Thyroid gland (tissue), 4 donors: ENCODE measurements around the gene CACNA2D3. TPM values are rescaled to one million over a fixed set of nuclear protein-coding genes. Genes with fewer than 3 reads are reported as not detected.

Experiments
- DNase-seq, 2 donors: peaks; one replicate each; pipeline ENCODE4 v3.0.0-alpha.2; 2019
- H3K27ac ChIP-seq, 3 donors: fragments of 200-600 bp; sonication (generic); 1 replicate in 2 of 3; 2 replicates in 1 of 3; pipeline ENCODE4 v1.5.1; 2016 to 2019; ENCODE audit warnings: mild to moderate bottlenecking in 1 of 3, moderate library complexity in 1 of 3
- H3K27me3 ChIP-seq: fragments of 200-600 bp; sonication (generic); one replicate; pipeline ENCODE4 v1.5.1; 2019
- H3K36me3 ChIP-seq, 2 donors: fragments of 200-600 bp; sonication (generic); one replicate each; pipeline ENCODE4 v1.5.1; 2016 to 2019
- H3K4me1 ChIP-seq, 2 donors: fragments of 200-600 bp; sonication (generic); one replicate each; pipeline ENCODE4 v1.5.1; 2017 to 2019
- H3K4me3 ChIP-seq, 3 donors: fragments of 200-600 bp; sonication (generic); replicated peaks in 1 of 3; 1 replicate in 2 of 3; 2 replicates in 1 of 3; pipeline ENCODE4 v1.5.1; 2016; ENCODE audit warnings: mild to moderate bottlenecking in 1 of 3
- H3K9me3 ChIP-seq: fragments of 200-600 bp; sonication (generic); one replicate; pipeline ENCODE4 v1.5.1; 2017
- POLR2A ChIP-seq, 2 donors: fragments of 450-650 bp; IDR thresholded peaks; one replicate each; pipeline ENCODE4 v1.6.1; 2017; ENCODE audit warnings: antibody characterized with exemption in 2 of 2, mild to moderate bottlenecking in 2 of 2, moderate library complexity in 1 of 2
- WGBS, 2 donors: methylation state at CpG; one replicate each; pipeline ENCODE4 v1.1.5; 2017; 5-methylcytosine and 5-hydroxymethylcytosine counted together
- intact Hi-C: fragments of 100-400 bp; cut with DNase I; formaldehyde crosslinking; loops from one replicate; pipeline ENCODE4 v1.15.1; 2023
- total RNA-seq, 4 donors: library from RNA; depleted of rRNA; stranded (reverse); fragments of >200 nt; gene quantifications; one replicate each; pipeline ENCODE4 v1.2.3, GENCODE V29; 2016
- TF ChIP-seq, protein P1 (sequence below), 6 experiments: fragments of 200-600 bp in 3 of 6; fragments of 450-650 bp in 3 of 6; sonication (generic) in 3 of 6; IDR thresholded peaks; one replicate each; pipeline ENCODE4 v1.5.1; 2016 to 2019; ENCODE audit warnings: antibody characterized with exemption in 6 of 6, mild to moderate bottlenecking in 2 of 6, inconsistent platforms in 1 of 6, moderate library complexity in 1 of 6

Gene CACNA2D3
- total RNA-seq, 4 donors from 2014 or later: 2.9 to 4.8 (median 4.5) TPM

DNA sequence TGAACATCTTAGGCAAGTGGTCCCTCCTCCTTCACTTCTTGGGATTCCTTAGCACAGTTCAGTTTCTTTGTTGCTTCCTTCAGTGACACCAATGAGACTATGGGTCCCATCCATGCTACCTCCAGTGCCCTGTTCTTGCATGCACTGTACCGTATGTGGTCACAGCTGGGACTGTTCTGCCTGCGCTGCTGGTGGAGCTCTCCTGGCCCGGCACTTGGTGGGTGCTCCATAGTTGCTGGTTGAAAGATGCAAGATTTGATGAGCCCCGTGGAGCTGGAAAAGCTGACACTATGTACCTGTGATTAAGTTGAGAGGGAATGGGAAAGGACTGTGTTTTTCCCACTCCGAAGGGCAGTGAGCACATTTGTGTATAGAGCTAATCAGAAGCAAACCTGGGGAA, 407.7 kb downstream of the CACNA2D3 start:
- DNase-seq: no peak
- TF ChIP-seq, protein P1, sequence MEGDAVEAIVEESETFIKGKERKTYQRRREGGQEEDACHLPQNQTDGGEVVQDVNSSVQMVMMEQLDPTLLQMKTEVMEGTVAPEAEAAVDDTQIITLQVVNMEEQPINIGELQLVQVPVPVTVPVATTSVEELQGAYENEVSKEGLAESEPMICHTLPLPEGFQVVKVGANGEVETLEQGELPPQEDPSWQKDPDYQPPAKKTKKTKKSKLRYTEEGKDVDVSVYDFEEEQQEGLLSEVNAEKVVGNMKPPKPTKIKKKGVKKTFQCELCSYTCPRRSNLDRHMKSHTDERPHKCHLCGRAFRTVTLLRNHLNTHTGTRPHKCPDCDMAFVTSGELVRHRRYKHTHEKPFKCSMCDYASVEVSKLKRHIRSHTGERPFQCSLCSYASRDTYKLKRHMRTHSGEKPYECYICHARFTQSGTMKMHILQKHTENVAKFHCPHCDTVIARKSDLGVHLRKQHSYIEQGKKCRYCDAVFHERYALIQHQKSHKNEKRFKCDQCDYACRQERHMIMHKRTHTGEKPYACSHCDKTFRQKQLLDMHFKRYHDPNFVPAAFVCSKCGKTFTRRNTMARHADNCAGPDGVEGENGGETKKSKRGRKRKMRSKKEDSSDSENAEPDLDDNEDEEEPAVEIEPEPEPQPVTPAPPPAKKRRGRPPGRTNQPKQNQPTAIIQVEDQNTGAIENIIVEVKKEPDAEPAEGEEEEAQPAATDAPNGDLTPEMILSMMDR (IDR thresholded peaks at IDR 0.05): no peak
- no peak for TF ChIP-seq POLR2A (IDR thresholded peaks at IDR 0.05)
- no peak overlapping the region for H3K4me3 ChIP-seq
- H3K9me3 ChIP-seq: no peaks in the 10 kb centered on the region
- H3K36me3 ChIP-seq: no peaks in the 10 kb centered on the region
- no peak overlapping the region for H3K27ac ChIP-seq
- WGBS, 2 donors: 95 to 97% methylated on average over 5 of the region's 5 CpGs
- H3K27me3 ChIP-seq: no peaks in the 10 kb centered on the region
- intact Hi-C loops: no loop called here
- H3K4me1 ChIP-seq: no peaks in the 10 kb centered on the region

- Histone ChIP-seq H3K27me3 (no peaks in the 10 kb centered on the region), H3K9me3 (no peaks in the 10 kb centered on the region), H3K4me1 (no peaks in the 10 kb centered on the region), H3K27ac (no peak overlapping the region), H3K4me3 (no peak overlapping the region), H3K36me3 (no peaks in the 10 kb centered on the region)
- no peak for DNase-seq
- intact Hi-C loops: no loop called here
- 59 to 68% methylated on average over 5 of the region's 5 CpGs for WGBS, 2 donors
- TF ChIP-seq, protein P1 (IDR thresholded peaks at IDR 0.05): no peak
- no peak for TF ChIP-seq POLR2A (IDR thresholded peaks at IDR 0.05)
These were observed 408.6 kb downstream of the CACNA2D3 start for GRCh38 chr3:54530944-54531343.

DNA sequence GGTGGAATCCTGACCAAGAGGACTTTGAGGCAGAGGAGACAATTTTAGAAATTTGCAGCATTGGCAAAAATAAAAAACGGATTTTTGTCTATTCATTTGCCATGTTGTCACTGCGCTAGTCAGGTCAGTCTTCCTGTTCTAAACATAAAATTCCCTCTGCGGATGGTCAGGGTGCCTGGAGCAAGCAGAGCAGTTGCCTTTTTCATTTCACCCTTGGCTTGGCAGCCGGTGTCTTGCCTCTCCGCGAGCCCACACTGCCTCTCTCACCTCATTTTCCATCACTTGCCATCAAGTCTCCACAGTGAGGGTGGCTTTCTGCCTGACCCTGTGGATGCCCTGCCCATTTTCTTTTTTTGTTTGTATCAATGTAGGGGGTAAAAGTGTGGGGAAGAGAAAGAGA, 409.4 kb downstream of the CACNA2D3 start:
- H3K9me3 ChIP-seq: no peaks in the 10 kb centered on the region
- intact Hi-C loops: no loop called here
- whole genome bisulfite sequencing, 2 donors: 83 to 90% methylated on average over 6 of the region's 6 CpGs

DNA sequence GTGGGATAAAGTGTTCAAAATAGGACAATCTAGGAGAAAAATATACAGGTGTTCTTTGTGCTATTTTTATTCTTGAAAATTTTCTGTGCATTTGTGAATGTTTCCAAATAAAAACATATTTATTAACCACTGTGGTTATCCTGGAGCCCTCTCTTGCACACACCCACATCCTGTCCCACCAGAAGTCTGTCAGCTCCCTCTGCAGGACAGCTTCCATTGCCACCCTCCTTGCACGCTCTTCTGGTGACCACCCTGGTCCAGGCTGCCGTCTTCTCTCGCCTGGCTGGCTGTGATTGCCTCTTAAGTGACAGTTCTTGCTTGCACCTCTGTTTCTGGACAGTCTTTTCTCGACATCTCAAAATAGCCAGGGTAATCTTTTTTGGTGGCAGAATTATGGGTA, 411.5 kb downstream of the CACNA2D3 start:
- H3K27ac ChIP-seq: no peak overlapping the region
- no peaks in the 10 kb centered on the region for H3K4me1 ChIP-seq
- intact Hi-C loops: no loop called here
- H3K4me3 ChIP-seq: no peak overlapping the region
- H3K36me3 ChIP-seq: no peaks in the 10 kb centered on the region
- TF ChIP-seq, protein P1 (IDR thresholded peaks at IDR 0.05): no peak
- no peak for TF ChIP-seq POLR2A (IDR thresholded peaks at IDR 0.05)
- H3K27me3 ChIP-seq: no peaks in the 10 kb centered on the region
- H3K9me3 ChIP-seq: no peaks in the 10 kb centered on the region
- WGBS, 2 donors: 57 to 66% methylated on average over 4 of the region's 4 CpGs
- no peak for DNase-seq

More for the DNA sequence above, 409.4 kb downstream of the CACNA2D3 start:
- no peak for DNase-seq
- Histone ChIP-seq H3K27ac (no peak overlapping the region), H3K36me3 (no peaks in the 10 kb centered on the region), H3K4me1 (no peaks in the 10 kb centered on the region), H3K27me3 (no peaks in the 10 kb centered on the region), H3K4me3 (no peak overlapping the region)
- TF ChIP-seq, protein P1 (IDR thresholded peaks at IDR 0.05): no peak
- no peak for TF ChIP-seq POLR2A (IDR thresholded peaks at IDR 0.05)

GRCh38 chr3:54535619-54536018, 413.3 kb downstream of the CACNA2D3 start:
- H3K36me3 ChIP-seq: no peaks in the 10 kb centered on the region
- H3K9me3 ChIP-seq: no peaks in the 10 kb centered on the region
- DNase-seq: no peak
- no peaks in the 10 kb centered on the region for H3K27me3 ChIP-seq
- H3K4me3 ChIP-seq: no peak overlapping the region
- intact Hi-C loops: no loop called here
- TF ChIP-seq, protein P1 (IDR thresholded peaks at IDR 0.05): no peak
- no peak for TF ChIP-seq POLR2A (IDR thresholded peaks at IDR 0.05)
- 91 to 92% methylated on average over 1 of the region's 1 CpG for WGBS, 2 donors
- H3K27ac ChIP-seq: no peak overlapping the region
- no peaks in the 10 kb centered on the region for H3K4me1 ChIP-seq
